Coronary artery (tissue), 2 donors: ENCODE data around the gene RIPPLY2.
A peak's percentile ranks its signal among the peaks of the same experiment; 100 is the strongest.
"Not testable (repeated sequence)": the region's sequence is repeated elsewhere in the genome, so short reads cannot be mapped to it uniquely, and the experiment has no call there.

ENCODE experiments used
- DNase-seq: peaks from one replicate; pipeline ENCODE4 v3.0.0-alpha.2; 2017; ENCODE audit warnings: low spot score
- H3K27ac ChIP-seq, 2 donors: fragments of 200-600 bp; sonication (generic); one replicate each; pipeline ENCODE4 v1.5.1; 2016 to 2019
- H3K4me3 ChIP-seq: fragments of 200-600 bp; sonication (generic); 2 replicates; pipeline ENCODE4 v1.5.1; 2016; ENCODE audit warnings: mild to moderate bottlenecking, moderate library complexity
- TF ChIP-seq, protein P1 (sequence below): fragments of 200-600 bp; sonication (generic); IDR thresholded peaks from one replicate; pipeline ENCODE4 v1.5.1; 2019; ENCODE audit warnings: antibody characterized with exemption

Gene RIPPLY2

DNA sequence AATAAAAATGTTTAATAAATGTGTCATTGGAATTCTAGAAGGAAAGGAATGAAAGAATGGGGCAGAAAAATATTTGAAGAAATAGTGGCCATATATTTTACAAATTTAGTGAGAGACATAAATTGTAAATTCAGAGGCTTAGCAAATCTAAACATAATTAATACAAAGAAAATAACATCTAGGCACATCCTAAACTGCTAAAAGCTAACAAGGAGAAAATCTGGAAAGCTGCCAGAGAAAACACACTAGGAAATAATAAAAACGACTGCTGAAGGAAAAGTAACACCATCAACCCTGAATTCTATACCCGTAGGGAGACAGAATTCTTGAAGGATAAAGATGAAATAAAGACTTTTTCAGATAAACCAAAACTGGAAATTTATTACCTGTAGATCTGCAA, 30.1 kb downstream of the RIPPLY2 start:
- TF ChIP-seq, protein P1, sequence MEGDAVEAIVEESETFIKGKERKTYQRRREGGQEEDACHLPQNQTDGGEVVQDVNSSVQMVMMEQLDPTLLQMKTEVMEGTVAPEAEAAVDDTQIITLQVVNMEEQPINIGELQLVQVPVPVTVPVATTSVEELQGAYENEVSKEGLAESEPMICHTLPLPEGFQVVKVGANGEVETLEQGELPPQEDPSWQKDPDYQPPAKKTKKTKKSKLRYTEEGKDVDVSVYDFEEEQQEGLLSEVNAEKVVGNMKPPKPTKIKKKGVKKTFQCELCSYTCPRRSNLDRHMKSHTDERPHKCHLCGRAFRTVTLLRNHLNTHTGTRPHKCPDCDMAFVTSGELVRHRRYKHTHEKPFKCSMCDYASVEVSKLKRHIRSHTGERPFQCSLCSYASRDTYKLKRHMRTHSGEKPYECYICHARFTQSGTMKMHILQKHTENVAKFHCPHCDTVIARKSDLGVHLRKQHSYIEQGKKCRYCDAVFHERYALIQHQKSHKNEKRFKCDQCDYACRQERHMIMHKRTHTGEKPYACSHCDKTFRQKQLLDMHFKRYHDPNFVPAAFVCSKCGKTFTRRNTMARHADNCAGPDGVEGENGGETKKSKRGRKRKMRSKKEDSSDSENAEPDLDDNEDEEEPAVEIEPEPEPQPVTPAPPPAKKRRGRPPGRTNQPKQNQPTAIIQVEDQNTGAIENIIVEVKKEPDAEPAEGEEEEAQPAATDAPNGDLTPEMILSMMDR = no peak
- Histone ChIP-seq H3K4me3 (no peak overlapping the region), H3K27ac (no peak overlapping the region)
- no peak for DNase-seq

DNA sequence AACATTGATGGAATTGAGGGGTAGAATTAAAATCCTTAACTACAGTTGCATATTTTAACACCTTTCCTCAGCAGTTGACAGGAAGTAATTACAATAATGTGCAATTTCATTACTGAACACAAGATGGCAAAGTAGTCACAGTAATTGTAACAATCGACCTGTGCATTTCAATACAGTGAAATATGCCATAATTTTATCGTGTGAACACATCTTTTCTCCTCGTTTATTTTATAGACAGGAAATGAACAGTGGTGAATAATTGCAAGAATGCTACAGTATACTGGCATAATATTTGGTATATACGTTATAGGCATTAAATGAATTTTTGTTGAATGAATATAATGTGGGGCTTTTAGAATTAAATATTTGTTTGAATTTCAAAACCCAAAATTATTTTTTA, 31.4 kb downstream of the RIPPLY2 start:
- H3K4me3 ChIP-seq = no peak overlapping the region
- DNase-seq = no peak
- TF ChIP-seq, protein P1 = peak; percentile 39
- H3K27ac ChIP-seq = no peak overlapping the region

DNA sequence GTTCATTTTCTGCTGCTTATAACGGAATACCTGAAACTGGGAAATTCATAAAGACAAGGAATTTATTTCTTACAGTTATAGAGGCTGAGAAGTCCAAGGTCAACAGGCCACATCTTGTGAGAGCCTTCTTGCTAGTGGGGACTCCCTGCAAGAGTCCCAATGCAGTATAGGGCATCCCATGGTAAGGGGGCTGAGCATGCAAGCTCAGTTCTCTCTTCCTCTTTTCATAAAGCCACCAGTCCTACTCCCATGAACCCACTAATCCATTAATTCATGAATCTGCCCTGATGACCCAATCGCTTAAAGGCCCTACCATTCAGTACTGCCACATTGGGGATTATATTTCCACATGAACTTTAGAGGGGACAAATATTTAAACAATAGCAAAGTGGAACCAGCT, 32.8 kb downstream of the RIPPLY2 start:
- Histone ChIP-seq H3K4me3 (no peak overlapping the region), H3K27ac (no peak overlapping the region)
- DNase-seq = no peak
- TF ChIP-seq, protein P1 = no peak

DNA sequence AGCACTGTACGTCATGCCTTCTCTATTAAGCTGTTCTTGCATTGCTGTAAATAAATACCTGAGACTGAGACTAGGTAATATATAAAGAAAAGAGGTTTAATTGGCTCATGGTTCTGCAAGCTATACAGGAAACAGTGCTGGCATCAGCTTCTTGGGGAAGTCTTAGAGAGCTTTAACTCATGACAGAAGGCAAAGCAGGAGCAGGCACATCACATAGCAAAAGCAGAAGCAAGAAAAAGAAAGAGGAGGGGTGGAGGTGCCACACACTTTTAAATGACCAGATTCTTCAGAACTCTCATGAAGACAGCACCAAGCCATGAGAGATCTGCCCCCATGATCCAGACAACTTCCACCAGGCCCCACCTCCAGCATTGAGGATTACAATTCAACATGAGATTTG, 36.5 kb downstream of the RIPPLY2 start:
- no peak overlapping the region for H3K4me3 ChIP-seq

DNA sequence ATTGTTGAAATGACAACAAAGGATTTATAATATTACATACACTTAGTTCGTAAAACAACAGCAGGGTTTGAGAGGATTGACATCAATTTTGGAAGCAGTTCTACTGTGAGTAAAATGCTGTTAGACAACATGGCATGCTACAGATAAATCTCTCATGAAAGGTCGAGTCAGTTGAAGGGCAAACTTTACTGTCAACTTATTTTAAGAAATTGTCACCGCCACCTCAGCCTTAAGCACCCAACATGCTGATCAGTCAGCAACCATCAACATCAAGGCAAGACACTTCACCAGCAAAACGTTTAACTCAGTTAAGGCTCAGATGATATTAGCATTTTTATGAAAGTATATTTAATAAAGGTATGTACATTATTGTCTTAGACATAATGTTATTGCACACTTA, 37.4 kb downstream of the RIPPLY2 start:
- TF ChIP-seq, protein P1 = no peak
- Histone ChIP-seq H3K4me3 (no peak overlapping the region), H3K27ac (no peak overlapping the region)
- DNase-seq = no peak

More for the DNA sequence above, 36.5 kb downstream of the RIPPLY2 start:
- no peak for DNase-seq
- H3K27ac ChIP-seq = no peak overlapping the region
- TF ChIP-seq, protein P1 = no peak

DNA sequence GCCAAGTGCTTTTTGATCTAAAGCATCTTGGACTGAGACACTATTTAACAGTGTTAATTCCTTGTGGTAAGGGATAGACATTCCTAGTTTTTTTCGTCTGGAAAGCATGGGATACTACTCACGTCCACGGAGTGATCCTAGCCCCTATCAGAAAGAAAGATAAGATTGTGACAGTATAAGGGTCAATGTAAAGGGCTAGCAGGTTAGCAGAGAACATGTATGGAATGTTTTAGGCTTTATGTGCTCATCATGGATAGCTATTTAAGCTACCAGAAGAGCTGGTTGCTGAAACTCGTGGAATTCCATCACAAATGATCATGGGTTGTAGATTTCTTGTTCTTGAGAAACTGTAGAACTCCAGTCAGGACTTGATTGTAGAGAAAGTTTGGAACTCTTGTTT, 38.4 kb downstream of the RIPPLY2 start:
- Histone ChIP-seq H3K4me3 (no peak overlapping the region), H3K27ac (no peak overlapping the region)
- no peak for DNase-seq
- TF ChIP-seq, protein P1 = no peak

DNA sequence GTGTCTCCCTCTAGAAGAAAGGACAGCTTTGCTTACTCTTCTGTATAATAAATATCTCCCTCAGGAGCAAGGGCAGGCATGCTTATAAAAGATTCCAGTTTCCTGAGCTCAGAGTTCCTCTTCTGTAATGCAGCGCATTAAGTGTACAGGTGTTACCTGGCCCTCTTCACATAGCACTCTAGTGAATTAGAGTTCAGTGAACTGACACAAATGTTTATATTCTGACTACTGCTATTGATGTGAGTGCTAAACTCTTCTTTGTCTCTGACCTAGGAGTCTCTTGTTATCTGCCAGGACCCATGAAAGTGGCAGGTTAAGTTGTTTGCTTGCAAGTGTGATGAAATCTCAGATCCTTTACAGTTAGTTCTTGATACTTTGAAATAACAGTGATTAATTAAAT, 39.9 kb downstream of the RIPPLY2 start:
- no peak overlapping the region for H3K4me3 ChIP-seq
- TF ChIP-seq, protein P1 = no peak
- H3K27ac ChIP-seq = no peak overlapping the region
- no peak for DNase-seq

DNA sequence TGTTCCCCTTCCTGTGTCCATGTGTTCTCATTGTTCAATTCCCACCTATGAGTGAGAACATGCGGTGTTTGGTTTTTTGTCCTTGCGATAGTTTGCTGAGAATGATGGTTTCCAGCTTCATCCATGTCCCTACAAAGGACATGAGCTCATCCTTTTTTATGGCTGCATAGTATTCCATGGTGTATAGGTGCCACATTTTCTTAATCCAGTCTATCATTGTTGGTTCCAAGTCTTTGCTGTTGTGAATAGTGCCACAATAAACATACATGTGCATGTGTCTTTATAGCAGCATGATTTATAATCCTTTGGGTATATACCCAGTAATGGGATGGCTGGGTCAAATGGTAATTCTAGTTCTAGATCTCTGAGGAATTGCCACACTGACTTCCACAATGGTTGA, 43.9 kb downstream of the RIPPLY2 start:
- not testable (repeated sequence) for H3K27ac ChIP-seq, DNase-seq, H3K4me3 ChIP-seq
